BJ (cell line): ENCODE data around the gene MISP3. TPM values are rescaled to one million over a fixed set of nuclear protein-coding genes. Genes with fewer than 3 reads are reported as not detected.

Source experiments
- CTCF ChIA-PET: fragments of 350-600 bp; formaldehyde crosslinking; extraction: SDS; loops from one replicate; lab custom pipeline; 2021; ENCODE audit warnings: antibody characterized with exemption, inconsistent platforms; lab: Yijun Ruan, JAX
- POLR2A ChIA-PET: fragments of 300-600 bp; sonication (Branson Sonifier 250); formaldehyde crosslinking; extraction: SDS; loops from one replicate; lab custom pipeline; 2021; ENCODE audit warnings: antibody characterized with exemption; lab: Charles Lee
- DNase-seq: peaks from one replicate; pipeline ENCODE4 v3.0.0-alpha.2; 2011; ENCODE audit warnings: low read depth
- H3K27me3 ChIP-seq: 2 replicates; pipeline ENCODE4 v1.6.0; 2011; ENCODE audit warnings: low read length; ENCODE audit not compliant: control insufficient read depth, insufficient read depth
- H3K36me3 ChIP-seq: 2 replicates; pipeline ENCODE4 v1.5.1; 2011; ENCODE audit warnings: low read length; ENCODE audit not compliant: control insufficient read depth, insufficient read depth
- H3K4me3 ChIP-seq: 2 replicates; pipeline ENCODE4 v1.5.1; 2011; ENCODE audit warnings: low read depth, mild to moderate bottlenecking, control low read depth, low read length
- CTCF ChIP-seq: IDR thresholded peaks from 2 replicates; pipeline ENCODE4 v1.5.1; 2011; ENCODE audit warnings: low read depth, mild to moderate bottlenecking, control low read depth, inconsistent platforms, low read length, moderate library complexity; ENCODE audit not compliant: insufficient read depth
- polyA plus RNA-seq: library from polyadenylated mRNA; depleted of rRNA; stranded (reverse); fragments of >200 nt; gene quantifications from 2 replicates; pipeline ENCODE4 v1.2.3, GENCODE V29; 2011

The MISP3 gene
- polyA plus RNA-seq, 1 experiment, result 0.58 TPM

GRCh38 chr19:14070268-14071050, 2.1 kb upstream of the MISP3 start:
- Histone ChIP-seq H3K36me3 (no peaks in the 10 kb centered on the region), H3K27me3 (no peaks in the 10 kb centered on the region), H3K4me3 (no peak overlapping the region)
- ChIA-PET POLR2A (interaction anchor here (0.5 kb wide), 1 partner anchor 201 kb away, joined by 3 read pairs; no protein-coding TSS in a partner anchor), CTCF (interaction anchor here (0.6 to 6.0 kb wide), 11 partner anchors 11 to 274 kb away, joined by 3 to 115 read pairs (median 4); partner anchors contain the start of genes ASF1B, NANOS3 and PALM3)
- DNase-seq, result no peak
- no peak for TF ChIP-seq CTCF

GRCh38 chr19:14073261-14073924, 807 bp downstream of the MISP3 start:
- POLR2A ChIA-PET, result no interaction called here
- peak overlapping the region; percentile 63 for H3K4me3 ChIP-seq
- no peak for DNase-seq
- CTCF ChIA-PET, result interaction anchor here (0.6 to 6.0 kb wide), 28 partner anchors 9 to 329 kb away, joined by 3 to 115 read pairs (median 4); partner anchors contain the start of genes ASF1B, DCAF15, IL27RA and NANOS3
- no peaks in the 10 kb centered on the region for H3K36me3 ChIP-seq
- peak; percentile 16 for TF ChIP-seq CTCF
- no peaks in the 10 kb centered on the region for H3K27me3 ChIP-seq

- H3K27me3 ChIP-seq, result no peaks in the 10 kb centered on the region
- no peak for DNase-seq
- no peak for TF ChIP-seq CTCF
- H3K4me3 ChIP-seq, result peak overlapping the region; percentile 63
- ChIA-PET CTCF (interaction anchor here (0.6 to 6.0 kb wide), 18 partner anchors 13 to 328 kb away, joined by 3 to 115 read pairs (median 5); partner anchors contain the start of genes ASF1B, DCAF15, IL27RA and NANOS3), POLR2A (no interaction called here)
- H3K36me3 ChIP-seq, result no peaks in the 10 kb centered on the region
Measured at GRCh38 chr19:14073925-14074838, 1.6 kb downstream of the MISP3 start.

GRCh38 chr19:14078411-14078810, 5.8 kb downstream of the MISP3 start:
- ChIA-PET POLR2A (no interaction called here), CTCF (interaction anchor here (0.8 to 1.3 kb wide), 4 partner anchors 9 to 206 kb away, joined by 3 to 5 read pairs (median 3); no protein-coding TSS in a partner anchor)
- Histone ChIP-seq H3K4me3 (no peak overlapping the region), H3K27me3 (no peaks in the 10 kb centered on the region), H3K36me3 (no peaks in the 10 kb centered on the region)
- DNase-seq, result no peak
- TF ChIP-seq CTCF, result no peak
